Measurements from ENCODE around the gene NHLRC2. TPM values are rescaled to one million over a fixed set of nuclear protein-coding genes. Genes with fewer than 3 reads are reported as not detected.

The NHLRC2 gene
- total RNA-seq, 1 experiment from 2014 or later = 30.8 TPM

DNA sequence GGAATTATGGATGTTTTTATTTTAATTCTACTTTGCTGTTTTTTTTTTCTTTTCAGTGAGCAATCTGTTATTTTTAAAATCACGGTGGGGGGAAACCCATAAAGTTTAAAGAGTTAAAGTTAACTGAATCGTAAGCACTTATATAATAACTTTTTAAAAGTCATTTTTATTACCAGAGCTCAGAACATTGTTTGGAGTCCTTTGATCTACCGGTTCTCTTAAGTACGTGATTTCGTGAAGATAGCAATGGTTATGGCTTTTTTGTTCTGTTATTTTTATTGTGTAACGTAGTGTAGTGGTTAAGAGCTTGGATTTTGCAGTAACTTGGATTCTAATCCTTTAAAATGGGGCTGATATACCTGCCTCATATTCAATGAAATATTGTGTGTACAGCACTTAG is 57.4 kb downstream of the NHLRC2 start:
- TF ChIP-seq, protein P1, sequence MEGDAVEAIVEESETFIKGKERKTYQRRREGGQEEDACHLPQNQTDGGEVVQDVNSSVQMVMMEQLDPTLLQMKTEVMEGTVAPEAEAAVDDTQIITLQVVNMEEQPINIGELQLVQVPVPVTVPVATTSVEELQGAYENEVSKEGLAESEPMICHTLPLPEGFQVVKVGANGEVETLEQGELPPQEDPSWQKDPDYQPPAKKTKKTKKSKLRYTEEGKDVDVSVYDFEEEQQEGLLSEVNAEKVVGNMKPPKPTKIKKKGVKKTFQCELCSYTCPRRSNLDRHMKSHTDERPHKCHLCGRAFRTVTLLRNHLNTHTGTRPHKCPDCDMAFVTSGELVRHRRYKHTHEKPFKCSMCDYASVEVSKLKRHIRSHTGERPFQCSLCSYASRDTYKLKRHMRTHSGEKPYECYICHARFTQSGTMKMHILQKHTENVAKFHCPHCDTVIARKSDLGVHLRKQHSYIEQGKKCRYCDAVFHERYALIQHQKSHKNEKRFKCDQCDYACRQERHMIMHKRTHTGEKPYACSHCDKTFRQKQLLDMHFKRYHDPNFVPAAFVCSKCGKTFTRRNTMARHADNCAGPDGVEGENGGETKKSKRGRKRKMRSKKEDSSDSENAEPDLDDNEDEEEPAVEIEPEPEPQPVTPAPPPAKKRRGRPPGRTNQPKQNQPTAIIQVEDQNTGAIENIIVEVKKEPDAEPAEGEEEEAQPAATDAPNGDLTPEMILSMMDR (IDR thresholded peaks at IDR 0.05; ENCODE audit: insufficient read depth in 1 of 2, low read depth in 1 of 2, low read length in 1 of 2, severe bottlenecking in 1 of 2, unreplicated experiment in 1 of 2) = no peak
- peaks cover 17% of the 10 kb centered on the region for H3K4me1 Mint-ChIP-seq (ENCODE audit: low read depth, unreplicated experiment)
- intact Hi-C loops (cut with micrococcal nuclease; ENCODE audit: unreplicated experiment) = no loop called here
- no peaks in the 10 kb centered on the region for H3K9me3 ChIP-seq
- H3K36me3 Mint-ChIP-seq (ENCODE audit: insufficient read depth, unreplicated experiment) = peaks cover 6% of the 10 kb centered on the region
- POLR2A ChIA-PET = no interaction called here
- H3K27me3 Mint-ChIP-seq (ENCODE audit: insufficient read depth, unreplicated experiment) = no peaks in the 10 kb centered on the region
- H3K36me3 ChIP-seq (ENCODE audit: control insufficient read depth, insufficient read depth, low read length) = no peaks in the 10 kb centered on the region; the same call in 1 of the 2 replicates
- no TSS peak for BruUV-seq (replicated peaks)
- CTCF ChIA-PET = no interaction called here
- H3K9me3 Mint-ChIP-seq (ENCODE audit: unreplicated experiment) = no peaks in the 10 kb centered on the region
- no peak overlapping the region for H3K27ac Mint-ChIP-seq (ENCODE audit: unreplicated experiment)
- no peak overlapping the region for H3K4me3 Mint-ChIP-seq (ENCODE audit: unreplicated experiment)
- H3K4me1 ChIP-seq = peaks cover 32% of the 10 kb centered on the region
- no peak for DNase-seq
- no peaks in the 10 kb centered on the region for H3K27me3 ChIP-seq (replicated peaks; ENCODE audit: control insufficient read depth, insufficient read depth, low read length)
- no peak overlapping the region for H3K4me3 ChIP-seq (ENCODE audit: low read depth, low read length)

DNA sequence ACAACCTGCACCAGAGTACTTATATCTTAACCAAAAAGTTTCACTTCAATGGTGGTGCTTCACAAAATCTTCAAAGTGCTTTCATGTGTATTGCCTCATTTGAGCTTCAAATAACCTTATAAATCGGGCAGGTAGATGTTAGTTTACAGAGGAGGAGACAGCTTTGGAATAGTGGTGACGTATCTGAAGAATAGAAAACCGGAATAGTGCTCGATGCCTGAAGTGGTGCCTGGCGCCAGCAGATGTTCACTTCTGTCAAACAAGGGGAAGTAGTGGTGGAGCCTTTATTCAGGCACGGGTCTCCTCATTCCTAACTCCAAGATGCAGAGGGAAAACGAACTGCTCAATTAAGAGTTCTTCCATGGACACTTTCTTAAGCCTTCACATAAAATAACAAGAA is 58.1 kb downstream of the NHLRC2 start:
- intact Hi-C loops (cut with micrococcal nuclease; ENCODE audit: unreplicated experiment) = no loop called here
- H3K27ac Mint-ChIP-seq (ENCODE audit: unreplicated experiment) = no peak overlapping the region
- TF ChIP-seq, protein P1 (IDR thresholded peaks at IDR 0.05; ENCODE audit: insufficient read depth in 1 of 2, low read depth in 1 of 2, low read length in 1 of 2, severe bottlenecking in 1 of 2, unreplicated experiment in 1 of 2) = no peak
- DNase-seq = no peak
- Histone ChIP-seq H3K4me3 (ENCODE audit: low read depth, low read length) (no peak overlapping the region), H3K4me1 (peaks cover 24% of the 10 kb centered on the region), H3K27me3 (replicated peaks; ENCODE audit: control insufficient read depth, insufficient read depth, low read length) (no peaks in the 10 kb centered on the region), H3K36me3 (ENCODE audit: control insufficient read depth, insufficient read depth, low read length) (no peaks in the 10 kb centered on the region; the same call in 1 of the 2 replicates), H3K9me3 (no peaks in the 10 kb centered on the region)
- H3K27me3 Mint-ChIP-seq (ENCODE audit: insufficient read depth, unreplicated experiment) = no peaks in the 10 kb centered on the region
- H3K36me3 Mint-ChIP-seq (ENCODE audit: insufficient read depth, unreplicated experiment) = peaks cover 10% of the 10 kb centered on the region
- no peak overlapping the region for H3K4me3 Mint-ChIP-seq (ENCODE audit: unreplicated experiment)
- CTCF ChIA-PET = no interaction called here
- BruUV-seq (replicated peaks) = no TSS peak
- POLR2A ChIA-PET = no interaction called here
- no peaks in the 10 kb centered on the region for H3K9me3 Mint-ChIP-seq (ENCODE audit: unreplicated experiment)
- H3K4me1 Mint-ChIP-seq (ENCODE audit: low read depth, unreplicated experiment) = peaks cover 12% of the 10 kb centered on the region

DNA sequence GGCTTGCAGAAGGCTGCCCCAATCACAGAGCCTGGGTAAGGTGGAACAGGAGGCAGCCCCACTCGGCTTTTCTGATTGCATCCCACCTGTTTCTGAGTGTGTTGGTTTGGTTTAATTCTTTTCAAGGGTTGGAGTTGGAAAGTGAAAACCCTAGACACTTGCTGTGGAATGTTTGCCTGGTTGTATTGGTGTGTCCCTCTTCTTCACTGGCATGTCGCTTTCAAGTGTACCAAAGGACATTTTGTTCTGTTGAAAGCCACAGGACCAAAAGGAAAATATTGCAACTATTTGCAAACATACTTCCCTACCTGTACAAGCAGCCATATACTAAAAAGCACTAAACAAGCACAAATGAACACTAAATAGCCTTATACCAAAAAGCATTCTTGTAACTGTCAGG is 60.5 kb downstream of the NHLRC2 start:
- TF ChIP-seq, protein P1 (IDR thresholded peaks at IDR 0.05; ENCODE audit: insufficient read depth in 1 of 2, low read depth in 1 of 2, low read length in 1 of 2, severe bottlenecking in 1 of 2, unreplicated experiment in 1 of 2) = no peak
- Mint-ChIP-seq H3K9me3 (ENCODE audit: unreplicated experiment) (no peaks in the 10 kb centered on the region), H3K36me3 (ENCODE audit: insufficient read depth, unreplicated experiment) (peaks cover 14% of the 10 kb centered on the region), H3K4me3 (ENCODE audit: unreplicated experiment) (no peak overlapping the region), H3K27me3 (ENCODE audit: insufficient read depth, unreplicated experiment) (no peaks in the 10 kb centered on the region), H3K27ac (ENCODE audit: unreplicated experiment) (no peak overlapping the region), H3K4me1 (ENCODE audit: low read depth, unreplicated experiment) (peaks cover 12% of the 10 kb centered on the region)
- ChIA-PET CTCF (no interaction called here), POLR2A (no interaction called here)
- no peaks in the 10 kb centered on the region for H3K9me3 ChIP-seq
- H3K4me1 ChIP-seq = peaks cover 14% of the 10 kb centered on the region
- BruUV-seq (replicated peaks) = no TSS peak
- DNase-seq = no peak
- no peaks in the 10 kb centered on the region; the same call in 1 of the 2 replicates for H3K36me3 ChIP-seq (ENCODE audit: control insufficient read depth, insufficient read depth, low read length)
- H3K4me3 ChIP-seq (ENCODE audit: low read depth, low read length) = no peak overlapping the region
- intact Hi-C loops (cut with micrococcal nuclease; ENCODE audit: unreplicated experiment) = no loop called here
- H3K27me3 ChIP-seq (replicated peaks; ENCODE audit: control insufficient read depth, insufficient read depth, low read length) = no peaks in the 10 kb centered on the region

Data from Caco-2 (cell line).